Neural progenitor cell (in vitro differentiated cells): ENCODE measurements around the gene RNU4-1.

Experiments
- EZH2phosphoT487 ChIP-seq: fragments of 200-600 bp; sonication (generic); IDR thresholded peaks from 2 replicates; pipeline ENCODE4 v1.6.1; 2017; ENCODE audit warnings: antibody characterized with exemption
- TF ChIP-seq, protein P1 (sequence below): fragments of 200-600 bp; sonication (generic); IDR thresholded peaks from 2 replicates; pipeline ENCODE4 v1.5.1; 2017; ENCODE audit warnings: antibody characterized with exemption, mild to moderate bottlenecking

DNA sequence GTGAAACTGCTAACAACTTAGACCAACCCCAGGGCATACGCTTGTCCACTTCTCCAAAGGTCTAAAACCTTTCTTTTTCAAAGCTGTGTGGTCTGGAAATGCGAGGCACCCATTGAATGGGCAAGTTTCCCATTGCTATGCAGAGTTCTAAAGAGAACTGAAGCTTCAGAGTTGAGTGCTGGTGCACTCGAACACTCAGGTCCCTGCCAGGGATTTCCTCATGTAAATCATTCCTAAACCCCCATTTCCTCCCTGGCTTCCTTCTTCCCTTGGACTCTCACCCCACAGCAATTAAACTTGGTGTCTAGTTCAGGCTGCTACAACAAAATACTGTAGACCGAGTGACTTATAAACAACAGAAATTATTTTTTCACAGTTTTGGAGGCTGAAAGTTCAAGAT is 25.3 kb downstream of the RNU4-1 start:
- no peak for TF ChIP-seq EZH2phosphoT487
- TF ChIP-seq, protein P1, sequence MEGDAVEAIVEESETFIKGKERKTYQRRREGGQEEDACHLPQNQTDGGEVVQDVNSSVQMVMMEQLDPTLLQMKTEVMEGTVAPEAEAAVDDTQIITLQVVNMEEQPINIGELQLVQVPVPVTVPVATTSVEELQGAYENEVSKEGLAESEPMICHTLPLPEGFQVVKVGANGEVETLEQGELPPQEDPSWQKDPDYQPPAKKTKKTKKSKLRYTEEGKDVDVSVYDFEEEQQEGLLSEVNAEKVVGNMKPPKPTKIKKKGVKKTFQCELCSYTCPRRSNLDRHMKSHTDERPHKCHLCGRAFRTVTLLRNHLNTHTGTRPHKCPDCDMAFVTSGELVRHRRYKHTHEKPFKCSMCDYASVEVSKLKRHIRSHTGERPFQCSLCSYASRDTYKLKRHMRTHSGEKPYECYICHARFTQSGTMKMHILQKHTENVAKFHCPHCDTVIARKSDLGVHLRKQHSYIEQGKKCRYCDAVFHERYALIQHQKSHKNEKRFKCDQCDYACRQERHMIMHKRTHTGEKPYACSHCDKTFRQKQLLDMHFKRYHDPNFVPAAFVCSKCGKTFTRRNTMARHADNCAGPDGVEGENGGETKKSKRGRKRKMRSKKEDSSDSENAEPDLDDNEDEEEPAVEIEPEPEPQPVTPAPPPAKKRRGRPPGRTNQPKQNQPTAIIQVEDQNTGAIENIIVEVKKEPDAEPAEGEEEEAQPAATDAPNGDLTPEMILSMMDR = no peak
